Measurements from ENCODE around the gene CRACR2A. TPM values are rescaled to one million over a fixed set of nuclear protein-coding genes. Genes with fewer than 3 reads are reported as not detected.

Gene CRACR2A
- total and polyA plus RNA-seq, 2 of the 8 experiments (the other 6 are each of a cell fraction or from before 2014, with no cell fraction given): 0.85 to 3.2 TPM

GRCh38 chr12:3723916-3724805 is 28.7 kb downstream of the CRACR2A start:
- H2BK20ac ChIP-seq (ENCODE audit: low read length): no peak overlapping the region
- H2BK15ac ChIP-seq (ENCODE audit: low read length): no peak overlapping the region
- CTCF ChIA-PET (ENCODE audit: partially characterized antibody): interaction anchor here (0.8 to 1.0 kb wide), 2 partner anchors 21 to 407 kb away, joined by 3 to 4 read pairs; no protein-coding TSS in a partner anchor
- H2AFZ ChIP-seq (ENCODE audit: low read length): no peak overlapping the region
- POLR2A ChIA-PET (ENCODE audit: partially characterized antibody): no interaction called here
- no peak overlapping the region for H3K9ac ChIP-seq (replicated peaks in 1 of 4; ENCODE audit: extremely low read depth in 1 of 4, low read depth in 3 of 4, low read length in 3 of 4)
- no peak overlapping the region for H4K91ac ChIP-seq (replicated peaks; ENCODE audit: insufficient read length, low read length)
- no peaks in the 10 kb centered on the region for H3K23me2 ChIP-seq (ENCODE audit: low read depth, low read length)
- no peak overlapping the region for H3K14ac ChIP-seq (ENCODE audit: insufficient read length)
- no peak overlapping the region for H3K4ac ChIP-seq (replicated peaks; ENCODE audit: insufficient read length, low read depth, low read length)
- H3K27ac ChIP-seq (ENCODE audit: low read depth, low read length): no peak overlapping the region
- H2BK12ac ChIP-seq (ENCODE audit: low read depth, low read length): no peak overlapping the region
- H3K27me3 ChIP-seq (replicated peaks in 1 of 4; ENCODE audit: control insufficient read depth in 3 of 4, extremely low read depth in 1 of 4, insufficient read depth in 3 of 4, low read length in 3 of 4): no peaks in the 10 kb centered on the region
- no peak overlapping the region for H4K8ac ChIP-seq (ENCODE audit: extremely low read depth, insufficient read depth, low read length)
- no peak for FAIRE-seq
- no peak overlapping the region for H2BK5ac ChIP-seq (ENCODE audit: low read depth, low read length)
- peaks cover 21 to 26% of the 10 kb centered on the region in 2 experiments for H3K9me3 ChIP-seq (ENCODE audit: insufficient read depth in 2 of 2, low read depth in 1 of 2, low read length in 1 of 2)
- no peak for DNase-seq (ENCODE audit: low read depth in 1 of 2, low spot score in 2 of 2)
- no peak overlapping the region for H3K56ac ChIP-seq (replicated peaks; ENCODE audit: insufficient read length, low read depth, low read length)
- 92% methylated on average over 14 of the region's 14 CpGs; no CpG with 5 or more reads in 1 of the 2 experiments for WGBS, 2 experiments (ENCODE audit: extremely low coverage in 1 of 2, insufficient coverage in 1 of 2, insufficient read length in 1 of 2, insufficient replicate concordance in 2 of 2, low coverage in 1 of 2, low lambda C conversion rate in 2 of 2, missing lambda C conversion rate in 1 of 2)
- H3K4me3 ChIP-seq (ENCODE audit: extremely low read depth in 1 of 4, insufficient read depth in 2 of 4, low read depth in 3 of 4, low read length in 4 of 4): no peak overlapping the region
- peaks cover 0 to 4% (median 0%) of the 10 kb centered on the region in 4 experiments; a peak in 1 of 7 replicates for H3K4me1 ChIP-seq (replicated peaks in 1 of 4; ENCODE audit: control insufficient read depth in 3 of 4, insufficient read depth in 4 of 4, low read length in 3 of 4)
- H3K36me3 ChIP-seq (ENCODE audit: control insufficient read depth in 2 of 4, insufficient read depth in 4 of 4, low read length in 3 of 4): no peaks in the 10 kb centered on the region; a peak in 2 of 8 replicates
- H3K18ac ChIP-seq (ENCODE audit: extremely low read depth, low read length): no peak overlapping the region
- no peak overlapping the region for H2AK5ac ChIP-seq (ENCODE audit: low read depth, low read length)
- H4K5ac ChIP-seq (ENCODE audit: insufficient read length, low read depth, low read length): no peak overlapping the region
- no peak overlapping the region for H3K23ac ChIP-seq (ENCODE audit: insufficient read length)
- H2BK120ac ChIP-seq (replicated peaks; ENCODE audit: low read depth, low read length): no peak overlapping the region
- H3K79me1 ChIP-seq (ENCODE audit: low read depth, low read length): no peaks in the 10 kb centered on the region
- no peaks in the 10 kb centered on the region for H3K79me2 ChIP-seq (ENCODE audit: control insufficient read depth in 1 of 2, insufficient read depth in 2 of 2, low read length in 2 of 2)
- TF ChIP-seq SUZ12 (IDR thresholded peaks at IDR 0.05; ENCODE audit: low read length) (no peak), EGR1 (IDR thresholded peaks at IDR 0.05; ENCODE audit: borderline replicate concordance, low read depth, low read length) (no peak), MAFK (IDR thresholded peaks at IDR 0.05; ENCODE audit: low read depth, low read length) (no peak), POLR2A (IDR thresholded peaks at IDR 0.05; ENCODE audit: control extremely low read depth in 1 of 2, low read depth in 2 of 2, low read length in 2 of 2) (no peak), TAF1 (IDR thresholded peaks at IDR 0.05; ENCODE audit: low read depth, low read length) (no peak), CBX5 (IDR thresholded peaks at IDR 0.05; ENCODE audit: low read depth, low read length) (no peak)
- no peaks in the 10 kb centered on the region for H4K20me1 ChIP-seq (replicated peaks in 1 of 2; ENCODE audit: control insufficient read depth in 1 of 2, insufficient read depth in 2 of 2, low read length in 2 of 2)
- H3K4me2 ChIP-seq (ENCODE audit: insufficient read depth in 1 of 2, low read depth in 2 of 2, low read length in 2 of 2): no peak overlapping the region
